Breast epithelium (tissue), 4 donors: Measurements from ENCODE around the gene ADAM12. TPM values are rescaled to one million over a fixed set of nuclear protein-coding genes. Genes with fewer than 3 reads are reported as not detected.

ENCODE experiments used
- DNase-seq, 2 donors: peaks; one replicate each; pipeline ENCODE4 v3.0.0-alpha.2; 2019; ENCODE audit warnings: low spot score in 2 of 2
- H3K27ac ChIP-seq, 2 donors: fragments of 200-600 bp; sonication (generic) in 1 of 2; one replicate each; pipeline ENCODE4 v1.5.1; 2016 to 2019; ENCODE audit warnings: mild to moderate bottlenecking in 1 of 2
- H3K27me3 ChIP-seq, 2 donors: fragments of 200-600 bp; sonication (generic) in 1 of 2; one replicate each; pipeline versions ENCODE4 v1.5.1 to v1.6.0; 2017 to 2019; ENCODE audit warnings: control low read depth in 1 of 2, mild to moderate bottlenecking in 1 of 2
- H3K36me3 ChIP-seq: fragments of 200-600 bp; one replicate; pipeline ENCODE4 v1.5.1; 2019
- H3K4me1 ChIP-seq, 2 donors: fragments of 200-600 bp; sonication (generic); one replicate each; pipeline ENCODE4 v1.5.1; 2016 to 2019; ENCODE audit warnings: control low read depth in 1 of 2
- H3K4me3 ChIP-seq, 3 donors: fragments of 200-600 bp; sonication (generic); 1 replicate in 2 of 3; 2 replicates in 1 of 3; pipeline ENCODE4 v1.5.1; 2016 to 2019; ENCODE audit warnings: mild to moderate bottlenecking in 3 of 3, moderate library complexity in 2 of 3
- H3K9me3 ChIP-seq, 2 donors: fragments of 200-600 bp; sonication (generic) in 1 of 2; one replicate each; pipeline ENCODE4 v1.5.1; 2016 to 2019; ENCODE audit warnings: control low read depth in 1 of 2
- POLR2A ChIP-seq: fragments of 450-650 bp; IDR thresholded peaks from one replicate; pipeline ENCODE4 v1.6.1; 2016; ENCODE audit warnings: antibody characterized with exemption, mild to moderate bottlenecking, moderate library complexity
- POLR2AphosphoS5 ChIP-seq, 3 donors: sonication (generic); formaldehyde crosslinking; IDR thresholded peaks; one replicate each; pipeline ENCODE4 v1.6.1; 2017; ENCODE audit warnings: antibody characterized with exemption in 3 of 3
- intact Hi-C: fragments of 100-400 bp; cut with DNase I; formaldehyde crosslinking; loops from one replicate; pipeline ENCODE4 v1.15.1; 2023; ENCODE audit warnings: low total_unique reads
- total RNA-seq, 3 donors: library from RNA; depleted of rRNA; stranded (reverse); fragments of >200 nt; gene quantifications; one replicate each; pipeline ENCODE4 v1.1.0, GENCODE V29; 2016
- TF ChIP-seq, protein P1 (sequence below), 3 donors: fragments of 450-650 bp; IDR thresholded peaks; one replicate each; pipeline ENCODE4 v1.5.1; 2016 to 2017; ENCODE audit warnings: antibody characterized with exemption in 3 of 3, mild to moderate bottlenecking in 3 of 3, moderate library complexity in 3 of 3

Gene ADAM12
- total RNA-seq, 3 donors from 2014 or later, result 8.6 to 16.4 (median 13.9) TPM

GRCh38 chr10:126196281-126196680 is 192.0 kb downstream of the ADAM12 start:
- H3K4me3 ChIP-seq, result no peak overlapping the region
- TF ChIP-seq, protein P1, sequence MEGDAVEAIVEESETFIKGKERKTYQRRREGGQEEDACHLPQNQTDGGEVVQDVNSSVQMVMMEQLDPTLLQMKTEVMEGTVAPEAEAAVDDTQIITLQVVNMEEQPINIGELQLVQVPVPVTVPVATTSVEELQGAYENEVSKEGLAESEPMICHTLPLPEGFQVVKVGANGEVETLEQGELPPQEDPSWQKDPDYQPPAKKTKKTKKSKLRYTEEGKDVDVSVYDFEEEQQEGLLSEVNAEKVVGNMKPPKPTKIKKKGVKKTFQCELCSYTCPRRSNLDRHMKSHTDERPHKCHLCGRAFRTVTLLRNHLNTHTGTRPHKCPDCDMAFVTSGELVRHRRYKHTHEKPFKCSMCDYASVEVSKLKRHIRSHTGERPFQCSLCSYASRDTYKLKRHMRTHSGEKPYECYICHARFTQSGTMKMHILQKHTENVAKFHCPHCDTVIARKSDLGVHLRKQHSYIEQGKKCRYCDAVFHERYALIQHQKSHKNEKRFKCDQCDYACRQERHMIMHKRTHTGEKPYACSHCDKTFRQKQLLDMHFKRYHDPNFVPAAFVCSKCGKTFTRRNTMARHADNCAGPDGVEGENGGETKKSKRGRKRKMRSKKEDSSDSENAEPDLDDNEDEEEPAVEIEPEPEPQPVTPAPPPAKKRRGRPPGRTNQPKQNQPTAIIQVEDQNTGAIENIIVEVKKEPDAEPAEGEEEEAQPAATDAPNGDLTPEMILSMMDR (IDR thresholded peaks at IDR 0.05), result no peak
- TF ChIP-seq POLR2AphosphoS5 (IDR thresholded peaks at IDR 0.05) (no peak), POLR2A (no peak)
- no peak for DNase-seq
- no peaks in the 10 kb centered on the region for H3K36me3 ChIP-seq
- no peaks in the 10 kb centered on the region for H3K27me3 ChIP-seq
- H3K27ac ChIP-seq, result no peak overlapping the region
- intact Hi-C loops, result no loop called here
- H3K9me3 ChIP-seq, result no peaks in the 10 kb centered on the region
- H3K4me1 ChIP-seq, result no peaks in the 10 kb centered on the region

DNA sequence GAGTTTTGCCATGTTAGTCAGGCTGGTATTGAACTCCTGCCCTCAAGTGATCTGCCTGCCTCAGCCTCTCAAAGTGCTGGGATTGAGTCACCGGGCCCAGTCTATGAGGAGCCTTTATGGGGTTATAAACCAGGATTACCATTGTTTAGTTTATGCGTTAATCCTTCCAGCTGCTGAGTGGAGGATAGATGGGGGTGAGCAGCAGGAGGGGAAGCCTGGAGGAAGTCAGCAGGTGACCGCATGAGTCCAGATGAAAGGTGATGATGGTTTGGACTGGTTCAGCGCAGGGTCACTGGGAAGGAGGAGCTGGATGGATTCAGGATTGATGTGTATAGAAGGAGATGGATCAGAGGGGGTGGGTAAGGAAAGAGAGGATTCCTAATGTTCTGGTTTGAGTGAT is 197.1 kb downstream of the ADAM12 start:
- TF ChIP-seq POLR2A, result no peak
- no peak for TF ChIP-seq POLR2AphosphoS5 (IDR thresholded peaks at IDR 0.05)
- Histone ChIP-seq H3K4me1 (no peaks in the 10 kb centered on the region), H3K27ac (no peak overlapping the region), H3K4me3 (no peak overlapping the region), H3K27me3 (no peaks in the 10 kb centered on the region), H3K36me3 (no peaks in the 10 kb centered on the region), H3K9me3 (no peaks in the 10 kb centered on the region)
- intact Hi-C loops, result no loop called here
- no peak for DNase-seq

DNA sequence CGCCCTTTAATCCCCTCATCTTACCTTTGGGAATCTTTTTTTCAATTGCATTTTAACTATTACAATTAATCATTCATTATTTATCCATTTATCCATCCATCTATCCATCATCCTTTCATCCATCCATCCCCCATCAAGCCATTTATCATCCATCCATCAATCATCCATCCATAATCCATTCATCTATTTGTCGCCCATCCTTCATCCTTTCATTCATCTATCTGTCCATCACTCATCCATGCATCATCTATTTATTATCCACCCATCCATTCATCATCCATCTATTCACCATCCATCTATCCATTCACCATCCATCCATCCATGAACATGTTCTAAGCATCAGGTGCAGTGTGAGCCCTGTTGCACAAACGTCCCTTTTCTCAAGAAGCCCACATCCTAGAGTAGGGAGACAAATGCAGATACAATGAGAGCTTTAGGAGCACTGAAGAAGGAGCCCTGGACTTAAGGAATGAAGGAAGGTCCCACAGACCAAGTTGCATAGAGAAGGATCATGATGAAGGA is 199.5 kb downstream of the ADAM12 start:
- Histone ChIP-seq H3K4me1 (no peaks in the 10 kb centered on the region), H3K4me3 (no peak overlapping the region), H3K9me3 (no peaks in the 10 kb centered on the region), H3K36me3 (no peaks in the 10 kb centered on the region), H3K27ac (no peak overlapping the region), H3K27me3 (no peaks in the 10 kb centered on the region)
- intact Hi-C loops, result no loop called here
- no peak for DNase-seq
- TF ChIP-seq POLR2AphosphoS5 (IDR thresholded peaks at IDR 0.05), result no peak
- TF ChIP-seq, protein P1 (IDR thresholded peaks at IDR 0.05), result no peak
- no peak for TF ChIP-seq POLR2A

DNA sequence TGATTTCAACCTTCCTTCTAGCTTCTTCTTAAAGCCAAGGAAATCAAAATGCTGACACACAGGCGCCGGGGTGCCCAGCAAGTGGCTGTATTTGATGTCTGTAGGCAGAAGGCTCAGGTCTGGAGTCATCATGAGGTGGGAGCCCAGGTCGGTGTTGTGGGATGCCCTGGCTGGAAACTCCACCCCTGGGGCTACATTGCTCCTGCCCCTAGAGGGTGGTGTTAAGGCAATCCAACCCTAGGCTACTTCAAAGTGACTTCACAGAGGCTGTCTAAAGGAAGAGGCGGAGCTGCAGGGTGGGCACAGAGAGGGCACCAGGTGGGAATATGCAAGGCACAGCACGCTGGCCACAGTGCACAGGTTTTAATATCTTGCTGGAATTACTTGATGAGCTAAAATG is 200.9 kb downstream of the ADAM12 start:
- no peak for DNase-seq
- no peak overlapping the region for H3K4me3 ChIP-seq
- no peaks in the 10 kb centered on the region for H3K27me3 ChIP-seq
- TF ChIP-seq POLR2A (no peak), POLR2AphosphoS5 (IDR thresholded peaks at IDR 0.05) (no peak)
- TF ChIP-seq, protein P1 (IDR thresholded peaks at IDR 0.05), result no peak
- no peaks in the 10 kb centered on the region for H3K36me3 ChIP-seq
- intact Hi-C loops, result no loop called here
- H3K4me1 ChIP-seq, result no peaks in the 10 kb centered on the region
- no peaks in the 10 kb centered on the region for H3K9me3 ChIP-seq
- H3K27ac ChIP-seq, result no peak overlapping the region

DNA sequence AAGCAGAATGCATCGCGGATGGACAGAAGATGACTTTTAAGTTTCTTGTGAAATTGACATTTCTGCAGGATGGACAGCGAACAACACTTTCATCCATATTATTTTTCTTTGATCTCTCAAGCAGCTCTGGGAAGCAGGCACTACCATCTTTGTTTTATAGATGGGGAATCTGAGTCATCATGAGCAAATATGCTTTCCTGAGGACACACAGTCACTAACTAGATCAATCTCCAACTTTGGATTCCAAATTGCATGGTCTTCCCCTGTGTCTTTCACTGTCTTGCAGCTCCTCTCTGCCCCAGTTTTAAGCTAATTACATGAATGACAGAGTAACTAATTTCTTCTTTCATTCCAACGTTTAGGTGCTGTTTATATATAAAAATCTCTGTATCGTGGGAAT is 201.5 kb downstream of the ADAM12 start:
- no peaks in the 10 kb centered on the region for H3K9me3 ChIP-seq
- no peaks in the 10 kb centered on the region for H3K36me3 ChIP-seq
- H3K27ac ChIP-seq, result no peak overlapping the region
- H3K27me3 ChIP-seq, result no peaks in the 10 kb centered on the region
- H3K4me1 ChIP-seq, result no peaks in the 10 kb centered on the region
- TF ChIP-seq, protein P1 (IDR thresholded peaks at IDR 0.05), result no peak
- no peak for TF ChIP-seq POLR2AphosphoS5 (IDR thresholded peaks at IDR 0.05)
- no peak for TF ChIP-seq POLR2A
- no peak overlapping the region for H3K4me3 ChIP-seq
- intact Hi-C loops, result no loop called here
- no peak for DNase-seq
